ENCODE measurements around the gene PTPRT.

The PTPRT gene

GRCh38 chr20:42788707-42789106 is 401.0 kb downstream of the PTPRT start:
- no peak for TF ChIP-seq CTCF (conservative IDR thresholded peaks at IDR 0.05; ENCODE audit: low read depth)
- no peak overlapping the region for H3K27ac ChIP-seq
- no peak for DNase-seq (ENCODE audit: low spot score)
- CTCF ChIA-PET: no interaction called here
- POLR2A ChIA-PET (ENCODE audit: low non-redundant PET): no interaction called here

- ChIA-PET POLR2A (ENCODE audit: low non-redundant PET) (no interaction called here), CTCF (no interaction called here)
- no peak for TF ChIP-seq CTCF (conservative IDR thresholded peaks at IDR 0.05; ENCODE audit: low read depth)
- DNase-seq (ENCODE audit: low spot score): no peak
- H3K27ac ChIP-seq: no peak overlapping the region
These were observed 404.7 kb downstream of the PTPRT start for GRCh38 chr20:42785041-42785440.

GRCh38 chr20:42779216-42779615 is 410.5 kb downstream of the PTPRT start:
- no peak for DNase-seq (ENCODE audit: low spot score)
- CTCF ChIA-PET: no interaction called here
- POLR2A ChIA-PET (ENCODE audit: low non-redundant PET): no interaction called here
- no peak overlapping the region for H3K27ac ChIP-seq
- no peak for TF ChIP-seq CTCF (conservative IDR thresholded peaks at IDR 0.05; ENCODE audit: low read depth)

GRCh38 chr20:42775866-42776265 is 413.8 kb downstream of the PTPRT start:
- CTCF ChIA-PET: interaction anchor here (0.6 kb wide), 1 partner anchor 1304 kb away, joined by 3 read pairs; no protein-coding TSS in a partner anchor
- no peak for DNase-seq (ENCODE audit: low spot score)
- no peak overlapping the region for H3K27ac ChIP-seq
- no peak for TF ChIP-seq CTCF (conservative IDR thresholded peaks at IDR 0.05; ENCODE audit: low read depth)
- POLR2A ChIA-PET (ENCODE audit: low non-redundant PET): no interaction called here

DNA sequence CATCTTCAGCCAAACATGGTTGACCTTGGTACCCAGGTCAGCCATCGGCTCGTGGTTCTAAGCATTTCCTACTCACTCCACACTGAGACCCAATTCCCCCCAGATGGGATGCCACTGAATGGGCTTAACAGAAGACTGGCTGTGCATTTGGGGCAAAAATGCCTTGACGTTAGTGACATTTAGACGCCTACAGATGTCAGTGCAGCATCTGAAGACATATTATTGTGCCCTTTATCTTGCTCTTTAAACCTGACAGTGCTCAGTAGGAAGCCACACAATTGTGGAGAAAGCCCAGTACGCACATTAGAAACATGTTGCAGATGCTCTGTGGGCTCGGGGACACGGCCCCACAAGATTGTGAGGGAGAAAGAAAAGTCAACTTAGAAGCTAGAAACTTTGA is 414.7 kb downstream of the PTPRT start:
- no peak for TF ChIP-seq CTCF (conservative IDR thresholded peaks at IDR 0.05; ENCODE audit: low read depth)
- H3K27ac ChIP-seq: no peak overlapping the region
- DNase-seq (ENCODE audit: low spot score): no peak
- ChIA-PET POLR2A (ENCODE audit: low non-redundant PET) (no interaction called here), CTCF (no interaction called here)

GRCh38 chr20:42763015-42763414 is 426.7 kb downstream of the PTPRT start:
- H3K27ac ChIP-seq: no peak overlapping the region
- CTCF ChIA-PET: no interaction called here
- TF ChIP-seq CTCF (conservative IDR thresholded peaks at IDR 0.05; ENCODE audit: low read depth): no peak
- POLR2A ChIA-PET (ENCODE audit: low non-redundant PET): no interaction called here
- no peak for DNase-seq (ENCODE audit: low spot score)

DNA sequence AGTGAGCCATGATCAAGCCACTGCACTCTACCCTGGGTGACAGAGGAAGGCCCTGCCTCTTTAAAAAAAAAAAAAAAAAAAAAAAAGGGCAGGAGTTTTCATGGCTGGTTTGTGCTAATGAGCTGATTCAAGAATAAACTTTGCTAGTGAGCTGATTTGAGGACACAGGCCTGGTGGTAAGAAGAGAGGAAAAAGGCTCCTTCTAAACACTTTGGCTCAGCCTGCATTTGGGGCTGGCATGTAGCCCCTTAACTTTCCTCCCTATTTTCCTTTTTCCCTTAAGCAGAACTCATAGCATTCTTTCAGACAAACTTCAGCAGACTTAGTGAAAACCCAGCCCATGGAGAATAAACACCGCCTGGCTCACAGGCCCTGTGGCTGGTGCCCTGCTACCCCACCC is 432.7 kb downstream of the PTPRT start:
- TF ChIP-seq CTCF (conservative IDR thresholded peaks at IDR 0.05; ENCODE audit: low read depth): no peak
- DNase-seq (ENCODE audit: low spot score): no peak
- CTCF ChIA-PET: interaction anchor here (0.5 kb wide), 1 partner anchor 249 kb away, joined by 6 read pairs; no protein-coding TSS in a partner anchor
- H3K27ac ChIP-seq: no peak overlapping the region
- POLR2A ChIA-PET (ENCODE audit: low non-redundant PET): interaction anchor here (0.6 kb wide), 2 partner anchors 12 to 229 kb away, joined by 9 read pairs; no protein-coding TSS in a partner anchor

Data from RWPE1 (cell line).